HG02642 (cell line): ENCODE results near the gene C2orf42.
"Not testable (repeated sequence)": the region's sequence is repeated elsewhere in the genome, so short reads cannot be mapped to it uniquely, and the experiment has no call there.

Experiments
- ATAC-seq: cut with Tn5 transposase; IDR thresholded peaks from one replicate; pipeline ENCODE4 v1.9.1; 2021; ENCODE audit warnings: mild to moderate bottlenecking; ENCODE audit not compliant: unreplicated experiment, poor library complexity

C2orf42 gene

GRCh38 chr2:70181363-70181956 is 9.4 kb downstream of the C2orf42 start:
- ATAC-seq: peak; percentile 66

- no peak for ATAC-seq
Measured at GRCh38 chr2:70173520-70173919, 17.3 kb downstream of the C2orf42 start.

GRCh38 chr2:70169654-70170245 is 21.1 kb downstream of the C2orf42 start:
- ATAC-seq: not testable (repeated sequence)

GRCh38 chr2:70161069-70161534 is 29.7 kb downstream of the C2orf42 start:
- ATAC-seq: peak; percentile 92

- ATAC-seq: no peak
Measured at GRCh38 chr2:70160545-70160944, 30.3 kb downstream of the C2orf42 start.

GRCh38 chr2:70149130-70149686 is 41.6 kb downstream of the C2orf42 start:
- ATAC-seq: not testable (repeated sequence)

GRCh38 chr2:70148211-70148760 is 42.5 kb downstream of the C2orf42 start:
- not testable (repeated sequence) for ATAC-seq

GRCh38 chr2:70145851-70146739 is 44.7 kb downstream of the C2orf42 start:
- no peak for ATAC-seq

- no peak for ATAC-seq
Measured at GRCh38 chr2:70145144-70145490, 45.7 kb downstream of the C2orf42 start.

GRCh38 chr2:70144443-70145143 is 46.2 kb downstream of the C2orf42 start:
- ATAC-seq: no peak

- no peak for ATAC-seq
Measured at GRCh38 chr2:70143314-70144150, 47.3 kb downstream of the C2orf42 start.

- peak; percentile 78 for ATAC-seq
Measured at GRCh38 chr2:70142590-70143313, 48.1 kb downstream of the C2orf42 start.

GRCh38 chr2:70141902-70142589 is 48.8 kb downstream of the C2orf42 start:
- peak; percentile 26 for ATAC-seq

GRCh38 chr2:70141212-70141901 is 49.5 kb downstream of the C2orf42 start:
- peak; percentile 30 for ATAC-seq

- no peak for ATAC-seq
Measured at GRCh38 chr2:70140791-70141211, 50.0 kb downstream of the C2orf42 start.

- not testable (repeated sequence) for ATAC-seq
Measured at GRCh38 chr2:70134323-70134983, 56.4 kb downstream of the C2orf42 start.
